HEK293 (cell line): ENCODE measurements around the gene PKHD1.

Experiments
- CTCF ChIA-PET: fragments of 350-600 bp; formaldehyde crosslinking; extraction: SDS; loops from one replicate; lab custom pipeline; 2021; ENCODE audit warnings: antibody characterized with exemption; lab: Yijun Ruan, JAX
- POLR2A ChIA-PET: fragments of 300-600 bp; formaldehyde crosslinking; extraction: SDS; loops from one replicate; lab custom pipeline; 2020; ENCODE audit warnings: antibody characterized with exemption, inconsistent platforms; lab: Yijun Ruan, JAX
- H3K27ac ChIP-seq: fragments of 200-500 bp; sonication (Bioruptor generic); 2 replicates; pipeline ENCODE4 v1.5.1; 2014; ENCODE audit warnings: low read depth, low read length, control low read depth, inconsistent platforms; ENCODE audit errors: extremely low read depth
- H3K36me3 ChIP-seq, 2 experiments: fragments of 200-500 bp in 1 of 2; sonication (Bioruptor generic) in 1 of 2; 1 replicate in 1 of 2; 2 replicates in 1 of 2; pipeline ENCODE4 v1.5.1; 2014 to 2017; ENCODE audit warnings: inconsistent platforms in 2 of 2, low read length in 2 of 2; ENCODE audit not compliant: control insufficient read depth in 2 of 2, insufficient read depth in 1 of 2
- H3K4me1 ChIP-seq: fragments of 200-500 bp; sonication (Bioruptor generic); 2 replicates; pipeline ENCODE4 v1.5.1; 2014; ENCODE audit warnings: mild to moderate bottlenecking, low read length, inconsistent platforms; ENCODE audit not compliant: control insufficient read depth, insufficient read depth
- H3K4me3 ChIP-seq: 2 replicates; pipeline ENCODE4 v1.5.1; 2011; ENCODE audit warnings: low read depth, mild to moderate bottlenecking, control low read depth, low read length, moderate library complexity
- H3K9me3 ChIP-seq: fragments of 200-500 bp; sonication (Bioruptor generic); 2 replicates; pipeline ENCODE4 v1.5.1; 2014; ENCODE audit warnings: low read depth, low read length, inconsistent platforms; ENCODE audit not compliant: control insufficient read depth, insufficient read depth
- MEIS1 ChIP-seq: sonication (generic); formaldehyde crosslinking; IDR thresholded peaks from 2 replicates; pipeline ENCODE4 v1.8.1; 2022; ENCODE audit warnings: missing genetic modification reagents, mild to moderate bottlenecking, borderline replicate concordance
- PBX3 ChIP-seq: sonication (generic); formaldehyde crosslinking; IDR thresholded peaks from 2 replicates; pipeline ENCODE4 v1.8.1; 2022; ENCODE audit warnings: mild to moderate bottlenecking, moderate library complexity, missing genetic modification reagents
- REST ChIP-seq: fragments of 450-650 bp; formaldehyde crosslinking; IDR thresholded peaks from 2 replicates; pipeline ENCODE4 v1.5.1; 2016; ENCODE audit warnings: missing biosample characterization, missing genetic modification characterization
- TRIM28 ChIP-seq: IDR thresholded peaks from 2 replicates; pipeline ENCODE4 v1.6.1; 2011; ENCODE audit warnings: low read length, control low read depth, borderline replicate concordance
- ZNF146 ChIP-seq: fragments of 450-650 bp; formaldehyde crosslinking; IDR thresholded peaks from 2 replicates; pipeline ENCODE4 v1.5.1; 2016; ENCODE audit warnings: missing biosample characterization, missing genetic modification characterization
- ZNF174 ChIP-seq: fragments of 450-650 bp; formaldehyde crosslinking; IDR thresholded peaks from 2 replicates; pipeline ENCODE4 v1.5.0; 2017; ENCODE audit warnings: missing biosample characterization, mild to moderate bottlenecking, missing genetic modification characterization
- ZNF2 ChIP-seq: fragments of 450-650 bp; formaldehyde crosslinking; IDR thresholded peaks from 2 replicates; pipeline ENCODE4 v1.5.1; 2016; ENCODE audit warnings: missing biosample characterization, missing genetic modification characterization
- ZNF341 ChIP-seq: fragments of 450-650 bp; formaldehyde crosslinking; IDR thresholded peaks from 2 replicates; pipeline ENCODE4; 2016; ENCODE audit warnings: low read depth, missing biosample characterization, missing genetic modification characterization
- ZNF398 ChIP-seq: fragments of 450-650 bp; formaldehyde crosslinking; IDR thresholded peaks from 2 replicates; pipeline ENCODE4 v1.5.1; 2017; ENCODE audit warnings: missing biosample characterization, missing genetic modification characterization
- ZNF571 ChIP-seq: fragments of 450-650 bp; formaldehyde crosslinking; IDR thresholded peaks from 2 replicates; pipeline ENCODE4 v1.5.0; 2017; ENCODE audit warnings: missing biosample characterization, missing genetic modification characterization
- ZNF600 ChIP-seq: fragments of 450-650 bp; formaldehyde crosslinking; IDR thresholded peaks from 2 replicates; pipeline ENCODE4 v1.5.1; 2016; ENCODE audit warnings: missing biosample characterization, missing genetic modification characterization
- ZNF624 ChIP-seq: fragments of 450-650 bp; formaldehyde crosslinking; IDR thresholded peaks from 2 replicates; pipeline ENCODE4 v1.5.1; 2017; ENCODE audit warnings: missing biosample characterization, missing genetic modification characterization
- ZNF791 ChIP-seq: fragments of 450-650 bp; formaldehyde crosslinking; IDR thresholded peaks from 2 replicates; pipeline ENCODE4 v1.5.1; 2016; ENCODE audit warnings: missing biosample characterization, missing genetic modification characterization
- ZNF843 ChIP-seq: fragments of 450-650 bp; formaldehyde crosslinking; IDR thresholded peaks from 2 replicates; pipeline ENCODE4 v1.5.1; 2016; ENCODE audit warnings: missing biosample characterization, missing genetic modification characterization
- ZSCAN30 ChIP-seq: fragments of 450-650 bp; IDR thresholded peaks from 2 replicates; pipeline ENCODE4 v1.5.1; 2018; ENCODE audit warnings: missing biosample characterization, mild to moderate bottlenecking, missing genetic modification characterization, moderate library complexity

PKHD1 gene

GRCh38 chr6:51930602-51931001 is 156.8 kb downstream of the PKHD1 start:
- Histone ChIP-seq H3K4me3 (no peak overlapping the region), H3K36me3 (no peaks in the 10 kb centered on the region), H3K27ac (no peak overlapping the region), H3K9me3 (no peaks in the 10 kb centered on the region), H3K4me1 (no peaks in the 10 kb centered on the region)
- CTCF ChIA-PET: interaction anchor here (1.2 kb wide), 1 partner anchor 21 kb away, joined by 4 read pairs; no protein-coding TSS in a partner anchor
- TF ChIP-seq ZNF341 (tag by site-specific recombination) (no peak), ZNF571 (tag by site-specific recombination) (no peak), REST (tag by site-specific recombination) (no peak), ZNF600 (no peak), ZNF624 (tag by site-specific recombination) (no peak), ZNF843 (no peak), ZNF398 (tag by site-specific recombination) (no peak), ZNF146 (no peak)
- POLR2A ChIA-PET: no interaction called here

GRCh38 chr6:51929934-51930574 is 157.4 kb downstream of the PKHD1 start:
- no peaks in the 10 kb centered on the region for H3K9me3 ChIP-seq
- H3K36me3 ChIP-seq: no peaks in the 10 kb centered on the region
- no peaks in the 10 kb centered on the region for H3K4me1 ChIP-seq
- ChIA-PET POLR2A (no interaction called here), CTCF (no interaction called here)
- H3K27ac ChIP-seq: no peak overlapping the region
- no peak overlapping the region for H3K4me3 ChIP-seq
- TF ChIP-seq MEIS1 (CRISPR knock-in tag) (no peak), ZNF2 (tag by site-specific recombination) (no peak), ZNF174 (tag by site-specific recombination) (no peak)

GRCh38 chr6:51928320-51928719 is 159.1 kb downstream of the PKHD1 start:
- CTCF ChIA-PET: interaction anchor here (0.6 to 0.7 kb wide), 2 partner anchors 14 to 53 kb away, joined by 3 read pairs; no protein-coding TSS in a partner anchor
- TF ChIP-seq ZNF791 (tag by site-specific recombination): no peak
- no peak for TF ChIP-seq PBX3 (CRISPR knock-in tag)
- no peak for TF ChIP-seq ZSCAN30 (tag by site-specific recombination)
- no peak for TF ChIP-seq TRIM28
- TF ChIP-seq, all 188 proteins: peak for 0

More at GRCh38 chr6:51928320-51928719, 159.1 kb downstream of the PKHD1 start:
- Histone ChIP-seq H3K27ac (no peak overlapping the region), H3K9me3 (no peaks in the 10 kb centered on the region), H3K4me3 (no peak overlapping the region), H3K4me1 (no peaks in the 10 kb centered on the region), H3K36me3 (no peaks in the 10 kb centered on the region)
- POLR2A ChIA-PET: no interaction called here
